ENCODE data around the gene B9D1. TPM values are rescaled to one million over a fixed set of nuclear protein-coding genes. Genes with fewer than 3 reads are reported as not detected.

The B9D1 gene
- total and polyA plus RNA-seq, 9 of the 15 experiments (the other 6 are each of a cell fraction or from before 2014, with no cell fraction given) = 8.9 to 28.0 (median 17.9) TPM

- Histone ChIP-seq H3K27me3 (ENCODE audit: control insufficient read depth in 2 of 2, insufficient read depth in 2 of 2, low read length in 2 of 2) (peaks cover 4 to 58% of the 10 kb centered on the region in 2 experiments), H3K9ac (ENCODE audit: insufficient read depth in 1 of 2, low read depth in 2 of 2, low read length in 2 of 2) (no peak within 1 kb of the TSS; a peak in 1 of 4 replicates), H3K36me3 (ENCODE audit: control insufficient read depth, insufficient read depth, low read length) (no peaks in the 10 kb centered on the region), H3K9me3 (replicated peaks; ENCODE audit: control insufficient read depth, insufficient read depth, low read depth, low read length) (no peaks in the 10 kb centered on the region), H3K4me2 (ENCODE audit: insufficient read depth, low read length) (no peak within 1 kb of the TSS), H3K4me1 (replicated peaks in 1 of 2; ENCODE audit: control insufficient read depth in 2 of 2, insufficient read depth in 2 of 2, low read length in 2 of 2) (no peaks in the 10 kb centered on the region; a peak in 1 of 5 replicates), H3K4me3 (no peak within 1 kb of the TSS), H3K27ac (ENCODE audit: extremely low read depth, low read depth, low read length) (no peak within 1 kb of the TSS), H2AFZ (ENCODE audit: low read depth, low read length) (no peak within 1 kb of the TSS), H3K79me2 (ENCODE audit: control insufficient read depth, insufficient read depth, low read length) (no peaks in the 10 kb centered on the region), H4K20me1 (replicated peaks; ENCODE audit: control insufficient read depth, insufficient read depth, low read length) (no peaks in the 10 kb centered on the region), H3K9me1 (ENCODE audit: control insufficient read depth, insufficient read depth, low read length) (no peaks in the 10 kb centered on the region)
- DNase-seq (ENCODE audit: extremely low read depth in 1 of 4, low spot score in 3 of 4) (peak in 2 of 4 experiments; percentile 20 to 24), ATAC-seq (peak; percentile 42), FAIRE-seq (no peak)
- BruUV-seq (replicated peaks) = no TSS peak
- intact Hi-C loops (cut with micrococcal nuclease) (no loop called here), in situ Hi-C loops (cut with MboI) (no loop called here)
- CTCF ChIA-PET (ENCODE audit: low intra/inter-chr PET ratio) = no interaction called here
- WGBS (ENCODE audit: insufficient coverage, low coverage, missing lambda C conversion rate) = 0% methylated on average over 10 of the region's 23 CpGs
- POLR2A ChIA-PET = interaction anchor here (0.6 to 1.0 kb wide), 2 partner anchors 50 to 293 kb away, joined by 3 read pairs; no protein-coding TSS in a partner anchor
- TF ChIP-seq SLC30A9 (CRISPR knock-in tag; IDR thresholded peaks at IDR 0.05) = no peak
- TF ChIP-seq L3MBTL2 (IDR thresholded peaks at IDR 0.05) = no peak
- TF ChIP-seq RAD21 (CRISPR knock-in tag; conservative IDR thresholded peaks at IDR 0.05 in 1 of 2, IDR thresholded peaks at IDR 0.05 in 1 of 2) = peak in 1 of 2 experiments; percentile 37; a peak in 1 of 4 replicates
- no peak for TF ChIP-seq CBX8 (IDR thresholded peaks at IDR 0.05; ENCODE audit: borderline replicate concordance, extremely low read depth, low read depth, low read length, poor library complexity, severe bottlenecking)
- no peak for TF ChIP-seq CBFB (CRISPR knock-in tag; IDR thresholded peaks at IDR 0.05)
- TF ChIP-seq FOXA1 (IDR thresholded peaks at IDR 0.05; ENCODE audit: borderline replicate concordance) = no peak
- TF ChIP-seq MECOM (CRISPR knock-in tag; IDR thresholded peaks at IDR 0.05) = no peak
- TF ChIP-seq HMG20B (CRISPR knock-in tag; IDR thresholded peaks at IDR 0.05) = no peak
- no peak for TF ChIP-seq JUND (IDR thresholded peaks at IDR 0.05; ENCODE audit: borderline replicate concordance, low read depth, low read length)
- TF ChIP-seq JUND (tag; IDR thresholded peaks at IDR 0.05; ENCODE audit: borderline replicate concordance, low read depth, low read length) = no peak
- TF ChIP-seq, protein P1, sequence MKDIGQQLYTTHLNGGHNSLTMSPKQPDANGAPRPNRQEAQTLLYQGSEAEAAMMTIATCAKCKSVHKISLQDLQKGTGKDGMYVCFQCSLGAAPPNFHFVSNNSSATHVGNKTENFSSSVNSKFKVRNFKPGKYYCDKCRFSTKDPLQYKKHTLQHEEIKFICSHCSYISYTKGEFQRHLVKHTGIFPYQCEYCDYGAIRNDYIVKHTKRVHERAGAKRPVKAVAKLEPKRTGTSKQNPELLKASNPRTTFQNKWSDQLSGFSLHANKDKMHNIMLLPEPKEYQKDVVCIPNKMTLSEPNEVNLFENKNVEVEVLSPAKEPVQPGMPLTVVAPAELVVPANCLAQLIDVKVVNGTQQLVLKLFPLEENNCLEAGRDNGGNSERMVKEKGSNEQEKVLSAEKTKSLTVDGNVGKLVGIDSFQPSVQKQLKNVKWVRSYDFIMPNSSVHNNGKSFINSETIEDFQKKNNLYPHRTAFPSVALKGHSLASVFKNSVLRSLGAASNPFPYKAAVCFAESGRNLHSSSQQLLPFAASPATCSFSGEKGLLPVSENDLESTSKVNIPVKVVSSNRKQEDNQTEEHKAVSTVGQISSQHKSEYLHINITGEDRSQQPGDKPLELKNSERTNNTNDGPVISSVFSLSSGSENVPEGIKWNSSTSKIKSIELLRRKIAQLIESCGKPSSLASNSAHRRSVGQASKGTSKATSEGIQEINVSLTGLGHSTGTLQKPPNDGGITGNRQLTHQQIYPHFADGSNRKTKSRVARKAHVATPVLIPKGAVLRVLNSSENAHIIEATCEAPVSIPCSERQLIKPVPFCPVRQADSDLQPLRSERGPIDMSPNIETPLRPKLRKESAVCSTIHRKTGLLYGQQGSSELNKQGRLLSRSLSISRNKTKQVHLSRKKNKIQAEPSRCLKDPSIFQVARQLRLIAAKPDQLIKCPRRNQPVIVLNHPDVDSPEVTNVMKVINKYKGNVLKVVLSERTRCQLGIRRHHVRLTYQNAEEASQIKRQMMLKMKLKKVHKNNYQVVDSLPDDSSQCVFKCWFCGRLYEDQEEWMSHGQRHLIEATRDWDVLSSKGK (CRISPR knock-in tag; IDR thresholded peaks at IDR 0.05) = no peak
- TF ChIP-seq ZNF197 (CRISPR knock-in tag; IDR thresholded peaks at IDR 0.05; ENCODE audit: low read depth) = no peak
- TF ChIP-seq CTCF (IDR thresholded peaks at IDR 0.05 in 2 of 3, conservative IDR thresholded peaks at IDR 0.05 in 1 of 3; ENCODE audit: insufficient read depth in 2 of 3, low read depth in 1 of 3, low read length in 3 of 3) = 0 out of 6 replicates have a peak, but pooled peaks of 1 of the 3 experiments have one; percentile 10
- TF ChIP-seq DACH1 (IDR thresholded peaks at IDR 0.05; ENCODE audit: partially characterized antibody) = no peak
- no peak for TF ChIP-seq ZNF316 (IDR thresholded peaks at IDR 0.05)
- TF ChIP-seq MCM3 (IDR thresholded peaks at IDR 0.05) = no peak
- TF ChIP-seq EGR1 (conservative IDR thresholded peaks at IDR 0.05) = no peak
- no peak for TF ChIP-seq ZNF224 (CRISPR knock-in tag; IDR thresholded peaks at IDR 0.05)
Measured at GRCh38 chr17:19410875-19411620, 48.5 kb upstream of the B9D1 start, which contains the start of gene RNF112. Gene RNF112 (plus strand): TSS chr17:19411232. CDS start chr17:19411409, 177 bp downstream.

Data from K562 (cell line).